CD4-positive, alpha-beta T cell treated with Interleukin-1 beta for 1 hour (primary cell): ENCODE results near the gene TTN.
"Not testable (repeated sequence)": the region's sequence is repeated elsewhere in the genome, so short reads cannot be mapped to it uniquely, and the experiment has no call there.

Experiments
- DNase-seq, 2 donors: peaks; one replicate each; pipeline ENCODE4 v3.0.0-alpha.2; 2020 to 2022

TTN gene

DNA sequence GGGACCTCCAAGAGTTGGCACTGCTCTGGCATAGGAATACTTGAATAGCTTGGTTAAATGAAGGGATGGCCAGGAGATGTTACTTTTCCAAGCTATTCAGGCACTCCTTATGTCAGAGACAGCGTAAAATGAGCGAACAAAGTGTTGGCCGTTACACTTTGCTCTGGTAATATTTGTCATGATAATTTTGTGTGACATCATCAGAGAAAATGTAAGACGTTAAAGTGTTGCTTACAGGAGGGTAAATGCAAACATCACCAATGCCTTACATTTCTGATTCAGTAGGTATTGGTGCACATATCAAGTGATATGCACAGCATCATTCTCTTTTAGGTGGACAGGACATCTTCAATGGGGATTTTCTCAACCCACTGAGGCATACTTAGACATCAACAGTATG is 281.0 kb downstream of the TTN start:
- no peak for DNase-seq

DNA sequence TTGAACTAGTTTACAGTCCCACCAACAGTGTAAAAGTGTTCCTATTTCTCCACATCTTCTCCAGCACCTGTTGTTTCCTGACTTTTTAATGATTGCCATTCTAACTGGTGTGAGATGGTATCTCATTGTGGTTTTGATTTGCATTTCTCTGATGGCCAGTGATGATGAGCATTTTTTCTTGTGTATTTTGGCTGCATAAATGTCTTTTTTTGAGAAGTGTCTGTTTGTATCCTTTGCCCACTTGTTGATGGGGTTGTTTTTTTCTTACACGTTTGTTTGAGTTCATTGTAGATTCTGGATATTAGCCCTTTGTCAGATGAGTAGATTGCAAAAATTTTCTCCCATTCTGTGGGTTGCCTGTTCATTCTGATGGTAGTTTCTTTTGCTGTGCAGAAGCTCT is 281.8 kb downstream of the TTN start:
- not testable (repeated sequence) for DNase-seq

GRCh38 chr2:178525010-178525409 is 282.2 kb downstream of the TTN start:
- DNase-seq: not testable (repeated sequence)

- no peak for DNase-seq
Observed at GRCh38 chr2:178523596-178524134, 283.6 kb downstream of the TTN start.

DNA sequence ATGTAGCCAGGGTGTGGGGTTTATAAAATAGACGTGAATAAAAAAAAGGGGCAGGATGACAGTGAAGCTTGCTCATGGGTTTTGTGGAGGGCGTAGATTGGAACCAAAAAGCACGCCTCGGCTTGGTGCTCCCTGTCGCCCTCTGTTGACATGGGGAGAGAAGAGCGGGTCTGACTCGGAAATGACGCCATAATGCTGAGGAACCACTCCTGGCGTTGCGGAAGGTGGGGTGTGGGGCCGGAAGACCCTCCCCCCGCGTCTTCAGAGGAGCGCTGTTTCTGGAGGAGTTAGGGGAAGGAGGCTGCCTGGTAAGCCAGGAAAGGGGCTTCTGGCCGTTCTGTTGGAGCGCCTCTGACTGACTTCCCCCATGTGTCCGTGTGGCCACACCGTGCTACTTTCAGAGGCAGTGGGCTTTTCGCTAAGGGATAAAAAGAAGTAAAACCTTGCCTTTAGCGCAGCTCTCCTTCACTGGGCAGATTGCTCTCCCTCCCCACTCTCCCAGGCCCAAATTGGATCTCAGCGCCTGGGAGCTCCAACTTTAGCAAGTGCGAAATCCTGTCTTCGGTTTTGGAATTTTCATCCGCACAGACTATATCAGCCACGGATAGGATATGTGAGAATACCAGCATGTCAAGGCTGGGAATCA is 284.1 kb downstream of the TTN start:
- DNase-seq: peak; percentile 86 to 87

GRCh38 chr2:178521304-178522150 is 285.7 kb downstream of the TTN start:
- DNase-seq: peak in 1 of 2 donors; percentile 8

DNA sequence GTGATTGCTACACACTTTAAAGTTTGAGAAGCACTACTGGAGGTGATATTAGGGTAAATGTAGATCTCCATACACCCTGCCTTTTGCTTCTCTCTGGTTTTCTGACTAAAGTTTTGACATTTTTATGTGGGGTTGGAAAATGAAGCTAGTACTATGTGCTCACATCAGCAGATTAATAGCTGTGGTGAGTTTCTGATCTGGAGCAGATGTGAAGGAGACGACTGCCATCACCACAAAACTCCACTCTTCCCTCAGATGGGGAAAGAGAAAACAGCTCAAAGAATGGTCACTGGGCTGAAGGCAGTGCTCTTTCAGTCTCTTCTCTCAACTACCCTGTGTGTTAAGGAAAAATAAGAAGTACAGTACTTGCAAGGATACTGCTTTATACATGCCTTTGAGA is 289.7 kb downstream of the TTN start:
- DNase-seq: no peak

GRCh38 chr2:178514664-178515063 is 292.6 kb downstream of the TTN start:
- DNase-seq: peak in 1 of 2 donors; percentile 12

DNA sequence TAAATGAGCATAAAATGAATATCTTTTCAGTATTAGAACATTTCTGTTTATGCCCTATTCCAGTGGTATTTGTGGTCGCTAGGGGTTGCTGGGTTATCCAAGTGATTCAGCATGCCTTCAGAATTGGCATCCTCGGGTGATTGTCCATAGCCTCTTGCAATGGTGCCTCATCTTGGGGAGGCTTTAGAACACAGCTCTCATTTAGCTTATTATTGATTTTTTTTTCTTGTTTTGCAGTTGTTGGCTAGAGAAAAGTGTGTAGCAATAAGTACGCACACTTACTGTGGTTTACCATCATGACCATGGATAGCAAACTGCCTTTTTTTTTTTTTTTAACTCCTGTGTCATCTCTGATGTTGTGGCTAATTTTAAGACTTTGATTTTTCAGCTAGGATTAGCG is 293.3 kb downstream of the TTN start:
- DNase-seq: no peak

DNA sequence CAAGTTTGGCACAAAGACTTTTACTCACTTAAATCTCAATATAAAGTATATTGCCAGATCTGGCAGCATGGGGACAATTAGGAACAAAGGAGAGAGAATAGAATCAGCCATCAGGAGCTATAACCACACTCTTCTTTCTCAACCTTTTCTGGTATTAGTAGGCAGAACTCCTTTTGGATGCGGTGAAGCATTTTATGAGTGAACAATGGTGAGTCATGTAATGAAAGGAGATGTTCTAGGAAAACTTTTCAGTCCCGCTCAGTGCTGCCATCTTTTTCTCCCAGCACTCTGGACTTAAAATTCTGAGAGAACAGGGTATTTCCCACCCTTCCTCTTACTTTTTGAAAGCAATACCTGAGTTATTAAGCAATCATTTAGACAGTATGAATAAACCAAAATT is 294.7 kb downstream of the TTN start:
- DNase-seq: no peak

DNA sequence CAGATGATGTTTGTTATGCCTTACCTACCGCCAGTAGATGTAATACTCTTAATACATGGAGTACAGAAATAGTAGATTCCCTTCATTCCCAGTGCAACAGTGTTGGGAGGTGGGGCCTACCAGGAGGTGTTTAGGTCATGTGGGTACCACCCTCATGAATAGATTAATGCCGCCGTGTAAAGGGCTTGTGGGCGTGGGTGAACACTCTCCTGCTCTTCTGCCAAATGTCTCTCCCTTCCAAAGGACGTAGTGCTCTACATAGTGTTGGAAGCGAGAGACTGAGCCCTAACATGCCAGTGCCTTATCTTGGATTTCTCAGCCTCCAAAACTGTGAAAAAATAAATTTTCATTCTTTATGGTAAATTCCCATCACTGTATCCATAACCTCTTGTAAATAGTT is 296.8 kb downstream of the TTN start:
- no peak for DNase-seq

- no peak for DNase-seq
Observed at GRCh38 chr2:178508646-178509045, 298.6 kb downstream of the TTN start.

DNA sequence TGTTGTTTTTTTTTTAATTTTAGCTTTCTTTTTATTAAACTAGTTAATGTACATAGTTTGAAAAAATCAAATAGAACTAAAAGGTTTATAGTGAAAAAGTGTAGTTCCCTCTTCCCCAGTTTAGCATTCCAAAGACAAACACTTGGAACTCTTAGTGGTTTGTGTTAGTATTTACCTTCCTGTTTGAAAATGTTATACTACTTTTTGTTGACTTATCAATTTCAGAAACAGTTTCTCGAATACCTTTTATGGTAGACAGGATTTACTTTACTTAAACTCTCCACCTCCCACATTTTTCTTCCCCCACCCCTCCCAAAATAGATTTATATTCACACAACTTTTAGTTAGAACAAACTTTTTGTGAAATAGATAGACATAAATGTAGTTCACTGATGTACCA is 300.3 kb downstream of the TTN start:
- DNase-seq: no peak

GRCh38 chr2:178506524-178506923 is 300.7 kb downstream of the TTN start:
- no peak for DNase-seq

GRCh38 chr2:178506101-178506500 is 301.1 kb downstream of the TTN start:
- DNase-seq: no peak

- no peak for DNase-seq
Observed at GRCh38 chr2:178502751-178503150, 304.5 kb downstream of the TTN start.

DNA sequence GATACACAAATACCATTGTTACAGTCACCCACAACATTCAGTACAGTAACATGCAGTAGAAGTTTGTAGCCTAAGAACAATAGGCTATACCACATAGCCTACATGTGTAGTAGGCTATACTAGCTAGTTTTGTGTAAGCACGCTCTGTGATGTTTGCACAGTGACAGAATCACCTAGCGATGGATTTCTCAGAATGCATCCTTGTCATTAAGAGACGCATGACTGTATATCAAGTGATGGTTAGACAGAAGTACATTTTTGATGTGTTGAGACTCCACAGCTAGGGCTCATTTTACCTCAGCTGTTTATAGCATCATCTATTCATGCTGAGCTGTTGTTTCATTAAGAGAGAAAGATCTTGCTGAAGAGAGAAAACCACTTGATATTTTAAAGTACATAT is 307.6 kb downstream of the TTN start:
- no peak for DNase-seq

GRCh38 chr2:178498137-178498536 is 309.1 kb downstream of the TTN start:
- DNase-seq: no peak

- DNase-seq: no peak
Observed at GRCh38 chr2:178496049-178496448, 311.2 kb downstream of the TTN start.

GRCh38 chr2:178491612-178492011 is 315.6 kb downstream of the TTN start:
- DNase-seq: no peak

GRCh38 chr2:178485356-178485755 is 321.9 kb downstream of the TTN start:
- DNase-seq: no peak

- DNase-seq: no peak
Observed at GRCh38 chr2:178484245-178485041, 322.8 kb downstream of the TTN start.

GRCh38 chr2:178482437-178482836 is 324.8 kb downstream of the TTN start:
- no peak for DNase-seq
